LNCaP clone FGC (cell line): Measurements from ENCODE around the gene BRICD5.

Experiments
- DNase-seq: peaks from one replicate; pipeline ENCODE4 v3.0.0-alpha.2; 2011; ENCODE audit warnings: low read depth
- H3K4me3 ChIP-seq: 2 replicates; pipeline ENCODE4 v1.5.1; 2011; ENCODE audit warnings: mild to moderate bottlenecking, low read depth, low read length, control low read depth
- CTCF ChIP-seq: IDR thresholded peaks from 2 replicates; pipeline ENCODE4 v1.5.1; 2012; ENCODE audit warnings: mild to moderate bottlenecking; ENCODE audit not compliant: control insufficient read depth, insufficient read depth; ENCODE audit errors: extremely low read depth

BRICD5 gene

GRCh38 chr16:2226918-2227317 lies 16.3 kb upstream of the BRICD5 start:
- TF ChIP-seq CTCF: no peak

GRCh38 chr16:2226245-2226793 lies 15.7 kb upstream of the BRICD5 start:
- H3K4me3 ChIP-seq: peak overlapping the region; percentile 27
- TF ChIP-seq CTCF: 0 out of 2 replicates have a peak, but pooled peaks have one; percentile 5
- peak; percentile 87 for DNase-seq

More at GRCh38 chr16:2226918-2227317, 16.3 kb upstream of the BRICD5 start:
- DNase-seq: no peak
- peak overlapping the region; percentile 27 for H3K4me3 ChIP-seq

- H3K4me3 ChIP-seq: peak overlapping the region; percentile 72
- TF ChIP-seq CTCF: 0 out of 2 replicates have a peak, but pooled peaks have one; percentile 18
- no peak for DNase-seq
Observed at GRCh38 chr16:2223942-2224486, 13.4 kb upstream of the BRICD5 start.

GRCh38 chr16:2223221-2223941 lies 12.7 kb upstream of the BRICD5 start, which contains the start of gene E4F1:
TSS of gene E4F1 (plus strand) at chr16:2223591. CDS start at chr16:2223614, 23 bp downstream.
- peak; percentile 98 for DNase-seq
- no peak for TF ChIP-seq CTCF
- peak within 1 kb of the TSS; percentile 72 for H3K4me3 ChIP-seq

GRCh38 chr16:2216330-2216729 lies 5.7 kb upstream of the BRICD5 start:
- no peak for DNase-seq
- no peak for TF ChIP-seq CTCF
- H3K4me3 ChIP-seq: no peak overlapping the region

- DNase-seq: no peak
- no peak for TF ChIP-seq CTCF
- peak within 1 kb of the TSS; percentile 71 for H3K4me3 ChIP-seq
Observed at GRCh38 chr16:2214719-2214968, 4.0 kb upstream of the BRICD5 start, which contains the start of gene PGP. TSS of gene PGP (minus strand) at chr16:2214840. CDS start at chr16:2214777, 63 bp downstream.
